GM18505 (cell line): ENCODE results near the gene GCK.

Experiments
- ATAC-seq: cut with Tn5 transposase; IDR thresholded peaks from one replicate; pipeline ENCODE4 v1.9.1; 2021; ENCODE audit not compliant: unreplicated experiment
- POLR2A ChIP-seq: IDR thresholded peaks from 4 replicates; pipeline ENCODE4 v1.6.1; 2011; ENCODE audit warnings: borderline replicate concordance; ENCODE audit not compliant: insufficient read depth, insufficient read length; ENCODE audit errors: extremely low read depth

The GCK gene

GRCh38 chr7:44122529-44122928, 66.7 kb downstream of the GCK start:
- TF ChIP-seq POLR2A, result no peak
- no peak for ATAC-seq

- no peak for TF ChIP-seq POLR2A
Measured at GRCh38 chr7:44121761-44122420, 67.3 kb downstream of the GCK start.

GRCh38 chr7:44120395-44120794, 68.8 kb downstream of the GCK start:
- TF ChIP-seq POLR2A, result no peak
- ATAC-seq, result no peak

More at GRCh38 chr7:44121761-44122420, 67.3 kb downstream of the GCK start:
- no peak for ATAC-seq

- no peak for ATAC-seq
Measured at GRCh38 chr7:44119829-44120380, 69.3 kb downstream of the GCK start.

GRCh38 chr7:44117801-44118429, 71.3 kb downstream of the GCK start:
- no peak for ATAC-seq
- no peak for TF ChIP-seq POLR2A

More at GRCh38 chr7:44119829-44120380, 69.3 kb downstream of the GCK start:
- no peak for TF ChIP-seq POLR2A

GRCh38 chr7:44116789-44117666, 72.2 kb downstream of the GCK start:
- ATAC-seq, result no peak
- no peak for TF ChIP-seq POLR2A

GRCh38 chr7:44116087-44116788, 73.0 kb downstream of the GCK start:
- no peak for ATAC-seq
- TF ChIP-seq POLR2A, result no peak

GRCh38 chr7:44114586-44115310, 74.5 kb downstream of the GCK start:
- TF ChIP-seq POLR2A, result no peak
- ATAC-seq, result no peak

- TF ChIP-seq POLR2A, result no peak
- no peak for ATAC-seq
Measured at GRCh38 chr7:44113764-44114354, 75.4 kb downstream of the GCK start.

- TF ChIP-seq POLR2A, result no peak
- ATAC-seq, result no peak
Measured at GRCh38 chr7:44112997-44113763, 76.1 kb downstream of the GCK start.
